ENCODE results near the gene KSR1.

Gene KSR1

GRCh38 chr17:27591986-27592385 is 135.7 kb downstream of the KSR1 start:
- DNase-seq (ENCODE audit: low read depth): no peak

GRCh38 chr17:27593232-27593856 is 137.1 kb downstream of the KSR1 start:
- no peak for DNase-seq (ENCODE audit: low read depth)

- DNase-seq (ENCODE audit: low read depth): no peak
Observed at GRCh38 chr17:27593857-27594255, 137.6 kb downstream of the KSR1 start.

- no peak for DNase-seq (ENCODE audit: low read depth)
Observed at GRCh38 chr17:27595208-27595607, 139.0 kb downstream of the KSR1 start.

GRCh38 chr17:27596096-27596495 is 139.8 kb downstream of the KSR1 start:
- DNase-seq (ENCODE audit: low read depth): no peak

- DNase-seq (ENCODE audit: low read depth): no peak
Observed at GRCh38 chr17:27596566-27597187, 140.4 kb downstream of the KSR1 start.

GRCh38 chr17:27597188-27597580 is 140.9 kb downstream of the KSR1 start:
- DNase-seq (ENCODE audit: low read depth): no peak

- no peak for DNase-seq (ENCODE audit: low read depth)
Observed at GRCh38 chr17:27597783-27598320, 141.6 kb downstream of the KSR1 start.

- DNase-seq (ENCODE audit: low read depth): no peak
Observed at GRCh38 chr17:27598337-27599050, 142.2 kb downstream of the KSR1 start.

- DNase-seq (ENCODE audit: low read depth): no peak
Observed at GRCh38 chr17:27600471-27600870, 144.2 kb downstream of the KSR1 start.

GRCh38 chr17:27601069-27601974 is 145.1 kb downstream of the KSR1 start:
- DNase-seq (ENCODE audit: low read depth): no peak

- no peak for DNase-seq (ENCODE audit: low read depth)
Observed at GRCh38 chr17:27601975-27602302, 145.7 kb downstream of the KSR1 start.

GRCh38 chr17:27602721-27603420 is 146.6 kb downstream of the KSR1 start:
- DNase-seq (ENCODE audit: low read depth): no peak

- no peak for DNase-seq (ENCODE audit: low read depth)
Observed at GRCh38 chr17:27603421-27603770, 147.1 kb downstream of the KSR1 start.

GRCh38 chr17:27603880-27604794 is 147.9 kb downstream of the KSR1 start:
- no peak for DNase-seq (ENCODE audit: low read depth)

- DNase-seq (ENCODE audit: low read depth): no peak
Observed at GRCh38 chr17:27605409-27605808, 149.2 kb downstream of the KSR1 start.

GRCh38 chr17:27607521-27608091 is 151.4 kb downstream of the KSR1 start:
- DNase-seq (ENCODE audit: low read depth): no peak

- DNase-seq (ENCODE audit: low read depth): no peak
Observed at GRCh38 chr17:27608328-27609230, 152.3 kb downstream of the KSR1 start.

GRCh38 chr17:27609611-27610303 is 153.5 kb downstream of the KSR1 start:
- DNase-seq (ENCODE audit: low read depth): no peak
